H1 (cell line): ENCODE measurements around the gene ACAP3. TPM values are rescaled to one million over a fixed set of nuclear protein-coding genes. Genes with fewer than 3 reads are reported as not detected.
A peak's percentile ranks its signal among the peaks of the same experiment; 100 is the strongest.

Source experiments
- CTCF ChIA-PET: fragments of 300-600 bp; sonication (Branson Sonifier 250); formaldehyde crosslinking; loops from one replicate; lab custom pipeline; 2021; ENCODE audit not compliant: partially characterized antibody; lab: Charles Lee
- POLR2A ChIA-PET: fragments of 300-600 bp; sonication (Branson Sonifier 250); formaldehyde crosslinking; loops from one replicate; lab custom pipeline; 2021; ENCODE audit warnings: inconsistent platforms; ENCODE audit not compliant: partially characterized antibody; lab: Charles Lee
- DNase-seq, 2 experiments: peaks; one replicate each; pipeline versions ENCODE4 v3.0.0 to v3.0.0-alpha.2; 2010 to 2022; ENCODE audit warnings: low spot score in 2 of 2, low read depth in 1 of 2, mixed read lengths in 1 of 2
- FAIRE-seq: peaks from 2 replicates; lab custom pipeline; 2011; peaks lifted over from hg19 to GRCh38; lab: Jason Lieb, UNC
- H2AFZ ChIP-seq: 2 replicates; pipeline ENCODE4 v1.8.1; 2012; ENCODE audit warnings: low read length, inconsistent platforms
- H2AK5ac ChIP-seq: 2 replicates; pipeline ENCODE4 v1.6.1; 2013; ENCODE audit warnings: low read depth, low read length
- H2BK120ac ChIP-seq: replicated peaks from 2 replicates; pipeline ENCODE3; 2013; ENCODE audit warnings: low read depth, low read length, inconsistent platforms
- H2BK12ac ChIP-seq: 2 replicates; pipeline ENCODE4 v1.6.1; 2013; ENCODE audit warnings: low read depth, low read length
- H2BK15ac ChIP-seq: 2 replicates; pipeline ENCODE4 v1.6.1; 2013; ENCODE audit warnings: low read length
- H2BK20ac ChIP-seq: 2 replicates; pipeline ENCODE4 v1.6.1; 2013; ENCODE audit warnings: low read length
- H2BK5ac ChIP-seq: 2 replicates; pipeline ENCODE4 v1.6.1; 2013; ENCODE audit warnings: low read depth, low read length
- H3K14ac ChIP-seq: 2 replicates; pipeline ENCODE4 v1.6.1; 2013; ENCODE audit warnings: inconsistent platforms; ENCODE audit not compliant: insufficient read length
- H3K18ac ChIP-seq: 2 replicates; pipeline ENCODE4 v1.6.1; 2013; ENCODE audit warnings: low read length; ENCODE audit errors: extremely low read depth
- H3K23ac ChIP-seq: 2 replicates; pipeline ENCODE4 v1.6.1; 2013; ENCODE audit warnings: inconsistent platforms; ENCODE audit not compliant: insufficient read length
- H3K23me2 ChIP-seq: 2 replicates; pipeline ENCODE4 v1.6.1; 2013; ENCODE audit warnings: low read depth, low read length
- H3K27ac ChIP-seq: 2 replicates; pipeline ENCODE4 v1.6.1; 2011; ENCODE audit warnings: low read depth, low read length, inconsistent platforms
- H3K27me3 ChIP-seq, 4 experiments: replicated peaks in 1 of 4; 1 replicate in 1 of 4; 2 replicates in 3 of 4; pipeline versions ENCODE4 v1.6.1 to v1.8.1; 2011 to 2013; ENCODE audit warnings: low read length in 3 of 4, mild to moderate bottlenecking in 3 of 4, inconsistent platforms in 2 of 4, mixed read lengths in 2 of 4, moderate library complexity in 1 of 4; ENCODE audit not compliant: control insufficient read depth in 3 of 4, insufficient read depth in 3 of 4; ENCODE audit errors: extremely low read depth in 1 of 4
- H3K36me3 ChIP-seq, 4 experiments: 2 replicates each; pipeline versions ENCODE4 v1.6.1 to v1.8.1; 2011 to 2013; ENCODE audit warnings: mild to moderate bottlenecking in 4 of 4, low read length in 3 of 4, moderate library complexity in 2 of 4, control low read depth in 1 of 4, inconsistent platforms in 1 of 4; ENCODE audit not compliant: insufficient read depth in 4 of 4, control insufficient read depth in 2 of 4
- H3K4ac ChIP-seq: replicated peaks from 2 replicates; pipeline ENCODE3; 2013; ENCODE audit warnings: low read length, low read depth, mixed read lengths, inconsistent platforms; ENCODE audit not compliant: insufficient read length
- H3K4me1 ChIP-seq, 4 experiments: replicated peaks in 1 of 4; 1 replicate in 1 of 4; 2 replicates in 3 of 4; pipeline versions ENCODE4 v1.6.1 to v1.8.1; 2011 to 2013; ENCODE audit warnings: low read length in 3 of 4, inconsistent platforms in 2 of 4, mixed read lengths in 1 of 4; ENCODE audit not compliant: insufficient read depth in 4 of 4, control insufficient read depth in 3 of 4
- H3K4me2 ChIP-seq, 2 experiments: 2 replicates each; pipeline versions ENCODE4 v1.6.1 to v1.8.1; 2011 to 2013; ENCODE audit warnings: low read depth in 2 of 2, low read length in 2 of 2, control low read depth in 1 of 2, inconsistent platforms in 1 of 2, mild to moderate bottlenecking in 1 of 2; ENCODE audit not compliant: insufficient read depth in 1 of 2
- H3K4me3 ChIP-seq, 4 experiments: fragments of 200-600, 300-600 bp in 1 of 4; sonication (generic), shearing (Covaris generic), sonication (Bioruptor Twin) in 1 of 4; 2 replicates each; pipeline versions ENCODE4 v1.5.1 to v1.8.1; 2011 to 2016; ENCODE audit warnings: low read length in 4 of 4, low read depth in 3 of 4, control low read depth in 2 of 4, inconsistent platforms in 2 of 4, mild to moderate bottlenecking in 2 of 4, mixed read lengths in 1 of 4, moderate library complexity in 1 of 4; ENCODE audit not compliant: insufficient read depth in 2 of 4; ENCODE audit errors: extremely low read depth in 1 of 4
- H3K56ac ChIP-seq: replicated peaks from 2 replicates; pipeline ENCODE3; 2013; ENCODE audit warnings: low read depth, mild to moderate bottlenecking, mixed read lengths, low read length, inconsistent platforms; ENCODE audit not compliant: insufficient read length
- H3K79me1 ChIP-seq: 2 replicates; pipeline ENCODE4 v1.6.1; 2013; ENCODE audit warnings: low read depth, low read length, control low read depth
- H3K79me2 ChIP-seq, 2 experiments: 2 replicates each; pipeline versions ENCODE4 v1.6.1 to v1.8.1; 2012 to 2013; ENCODE audit warnings: low read length in 2 of 2, mild to moderate bottlenecking in 2 of 2, inconsistent platforms in 1 of 2; ENCODE audit not compliant: insufficient read depth in 2 of 2, control insufficient read depth in 1 of 2
- H3K9ac ChIP-seq, 4 experiments: replicated peaks in 1 of 4; 1 replicate in 1 of 4; 2 replicates in 3 of 4; pipeline versions ENCODE4 v1.6.1 to v1.8.1; 2011 to 2013; ENCODE audit warnings: low read depth in 3 of 4, low read length in 3 of 4, control low read depth in 2 of 4, mild to moderate bottlenecking in 2 of 4, moderate library complexity in 2 of 4, inconsistent platforms in 1 of 4; ENCODE audit errors: extremely low read depth in 1 of 4
- H3K9me3 ChIP-seq, 2 experiments: 2 replicates each; pipeline versions ENCODE4 v1.6.1 to v1.8.1; 2012 to 2013; ENCODE audit warnings: mild to moderate bottlenecking in 2 of 2, moderate library complexity in 2 of 2, control low read depth in 1 of 2, inconsistent platforms in 1 of 2, low read depth in 1 of 2, low read length in 1 of 2, mixed read lengths in 1 of 2; ENCODE audit not compliant: insufficient read depth in 2 of 2
- H4K20me1 ChIP-seq, 2 experiments: replicated peaks in 1 of 2; 2 replicates each; pipeline versions ENCODE3 to v1.8.1; 2011 to 2013; ENCODE audit warnings: inconsistent platforms in 2 of 2, low read length in 2 of 2, mild to moderate bottlenecking in 1 of 2; ENCODE audit not compliant: insufficient read depth in 2 of 2, control insufficient read depth in 1 of 2
- H4K5ac ChIP-seq: 2 replicates; pipeline ENCODE4 v1.6.1; 2013; ENCODE audit warnings: low read length, low read depth, mixed read lengths, inconsistent platforms; ENCODE audit not compliant: insufficient read length
- H4K8ac ChIP-seq: 2 replicates; pipeline ENCODE4 v1.8.0; 2013; ENCODE audit warnings: mild to moderate bottlenecking, moderate library complexity, low read length, inconsistent platforms; ENCODE audit not compliant: insufficient read depth; ENCODE audit errors: extremely low read depth
- H4K91ac ChIP-seq: replicated peaks from 2 replicates; pipeline ENCODE3; 2013; ENCODE audit warnings: low read length, mixed read lengths, inconsistent platforms; ENCODE audit not compliant: insufficient read length
- ASH2L ChIP-seq: fragments of 200-600, 300-600 bp; sonication (generic); IDR thresholded peaks from one replicate; pipeline ENCODE4 v1.7.1; 2017; ENCODE audit warnings: low read length
- CBX8 ChIP-seq: fragments of 300-800, 300-1000 bp; sonication (generic); IDR thresholded peaks from 2 replicates; pipeline ENCODE4 v1.7.1; 2016; ENCODE audit warnings: low read depth, low read length, borderline replicate concordance
- CEBPB ChIP-seq: IDR thresholded peaks from 2 replicates; pipeline ENCODE4 v1.6.1; 2012; ENCODE audit warnings: low read depth, low read length
- EP300 ChIP-seq, 2 experiments: IDR thresholded peaks; 1 replicate in 1 of 2; 2 replicates in 1 of 2; pipeline ENCODE4 v1.6.1; 2011 to 2012; ENCODE audit warnings: low read depth in 2 of 2, low read length in 2 of 2, mild to moderate bottlenecking in 2 of 2, borderline replicate concordance in 1 of 2, inconsistent platforms in 1 of 2, moderate library complexity in 1 of 2
- GABPA ChIP-seq: IDR thresholded peaks from 2 replicates; pipeline ENCODE4 v1.6.1; 2011; ENCODE audit warnings: mild to moderate bottlenecking, low read length, moderate library complexity, borderline replicate concordance; ENCODE audit not compliant: insufficient read depth
- KDM1A ChIP-seq: fragments of 200-600, 300-600 bp; sonication (generic); IDR thresholded peaks from 2 replicates; pipeline ENCODE4 v1.7.1; 2016; ENCODE audit warnings: mild to moderate bottlenecking, low read length, borderline replicate concordance
- SIX5 ChIP-seq: IDR thresholded peaks from 2 replicates; pipeline ENCODE4 v1.6.1; 2011; ENCODE audit warnings: mild to moderate bottlenecking, low read depth, low read length
- SP2 ChIP-seq: IDR thresholded peaks from 2 replicates; pipeline ENCODE4 v1.6.1; 2012; ENCODE audit warnings: mild to moderate bottlenecking, low read length, inconsistent platforms
- SP4 ChIP-seq: IDR thresholded peaks from 2 replicates; pipeline ENCODE4 v1.6.1; 2012; ENCODE audit warnings: low read length, inconsistent platforms
- TAF7 ChIP-seq: optimal IDR thresholded peaks from 2 replicates; pipeline ENCODE3; 2011; ENCODE audit warnings: low read depth, mild to moderate bottlenecking, inconsistent platforms, low read length, moderate library complexity, borderline replicate concordance
- TBP ChIP-seq: IDR thresholded peaks from 2 replicates; pipeline ENCODE4 v1.6.1; 2011; ENCODE audit warnings: low read depth, low read length, improper control_type of control experiment
- WGBS, 2 experiments: shearing (Covaris generic) in 1 of 2; methylation state at CpG; one replicate each; pipeline versions ENCODE4 v1.1.6 to v1.1.7; 2013 to 2015; ENCODE audit warnings: low lambda C conversion rate in 2 of 2, mixed read lengths in 2 of 2, inconsistent platforms in 1 of 2, low coverage in 1 of 2, missing lambda C conversion rate in 1 of 2; ENCODE audit not compliant: insufficient replicate concordance in 2 of 2, insufficient coverage in 1 of 2, insufficient read length in 1 of 2; ENCODE audit errors: extremely low coverage in 1 of 2, missing lambda C conversion rate in 1 of 2; 5-methylcytosine and 5-hydroxymethylcytosine counted together
- polyA plus RNA-seq, 7 experiments: library from polyadenylated mRNA; depleted of rRNA in 3 of 7; stranded (reverse) in 5 of 7; unstranded in 2 of 7; fragments of >200 nt in 5 of 7; fragments of 200-250 nt in 2 of 7; gene quantifications; 1 replicate in 5 of 7; 2 replicates in 1 of 7; 4 replicates in 1 of 7; pipeline versions ENCODE4 v1.2.1 to v1.2.3, GENCODE V29; 2011 to 2013; ENCODE audit warnings: missing spikeins in 2 of 7, mixed read lengths in 2 of 7
- total RNA-seq: library from RNA; stranded (reverse); fragmentation: NEBNext Ultra II Directional; extraction: Animal tissue kit (Norgen Biotek cat#: 25700); gene quantifications from 2 replicates; pipeline ENCODE4 v1.2.1, GENCODE V29; 2021
- TF ChIP-seq, protein P1 (sequence below): IDR thresholded peaks from 2 replicates; pipeline ENCODE4 v1.6.1; 2012; ENCODE audit warnings: inconsistent platforms

ACAP3 gene
- total and polyA plus RNA-seq, 2 of the 8 experiments (the other 6 are each of a cell fraction or from before 2014, with no cell fraction given): 14.8 to 28.3 TPM

DNA sequence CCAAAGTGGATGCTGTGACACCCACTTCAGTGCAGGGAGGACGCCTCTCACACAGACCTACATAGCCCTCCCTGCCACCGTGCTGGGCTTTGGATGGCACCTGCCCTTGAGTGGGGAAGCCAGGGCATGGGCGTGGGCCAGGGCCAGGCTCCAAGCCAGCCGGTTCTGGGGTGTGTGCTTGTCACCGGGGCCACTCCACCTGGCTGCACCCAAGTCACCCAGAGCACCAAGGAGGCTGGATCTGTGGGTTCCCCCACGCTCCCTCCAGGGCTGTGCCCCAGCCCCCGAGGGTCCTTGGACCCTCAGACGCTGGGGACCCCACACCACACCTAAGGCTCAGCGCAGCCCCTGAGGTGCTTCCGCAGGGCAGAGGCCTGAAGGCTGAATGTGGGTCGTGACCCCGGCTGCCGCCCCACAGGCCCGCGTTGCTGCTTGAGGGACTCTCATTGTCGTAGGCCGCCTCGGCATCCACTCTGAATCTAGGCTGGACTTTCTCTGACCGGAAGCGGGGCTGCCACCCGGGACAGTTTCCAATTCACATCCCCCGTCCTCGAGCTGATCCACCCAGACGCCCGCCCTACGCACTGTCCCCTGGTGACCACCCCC, 49.2 kb upstream of the ACAP3 start:
- no peak overlapping the region for H3K27ac ChIP-seq
- FAIRE-seq: no peak
- POLR2A ChIA-PET: interaction anchor here (1.2 to 4.0 kb wide), 5 partner anchors 14 to 64 kb away, joined by 3 to 19 read pairs (median 4); partner anchors contain the start of genes ANKRD65, AURKAIP1, CCNL2 and MRPL20
- H3K36me3 ChIP-seq: no peaks in the 10 kb centered on the region
- peaks cover 9 to 17% (median 14%) of the 10 kb centered on the region in 4 experiments for H3K27me3 ChIP-seq
- H3K56ac ChIP-seq: no peak overlapping the region
- peak overlapping the region; percentile 7; the same call in 1 of the 2 replicates for H2BK20ac ChIP-seq
- peak overlapping the region; percentile 73 for H4K91ac ChIP-seq
- no peaks in the 10 kb centered on the region for H3K79me1 ChIP-seq
- peak overlapping the region; percentile 50; the same call in 1 of the 2 replicates for H2BK12ac ChIP-seq
- 95% methylated on average over 23 of the region's 26 CpGs; no CpG with 5 or more reads in 1 of the 2 experiments for WGBS, 2 experiments
- H2BK5ac ChIP-seq: 0 out of 2 replicates have a peak overlapping the region, but pooled peaks have one; percentile 24
- no peak overlapping the region for H3K9ac ChIP-seq
- no peak overlapping the region for H3K4me3 ChIP-seq
- no peak overlapping the region for H2BK120ac ChIP-seq
- peaks cover 2 to 48% (median 34%) of the 10 kb centered on the region in 4 experiments for H3K4me1 ChIP-seq
- no peaks in the 10 kb centered on the region for H3K9me3 ChIP-seq
- no peak overlapping the region for H4K5ac ChIP-seq
- no peak overlapping the region for H4K8ac ChIP-seq
- TF ChIP-seq CBX8 (no peak), KDM1A (no peak), EP300 (IDR thresholded peaks at IDR 0.05; ENCODE audit: borderline replicate concordance in 1 of 2, low read depth in 2 of 2, low read length in 2 of 2) (no peak), TAF7 (no peak), SP2 (no peak), GABPA (no peak), SP4 (no peak), CEBPB (no peak), ASH2L (no peak), SIX5 (no peak), TBP (no peak)
- TF ChIP-seq, protein P1, sequence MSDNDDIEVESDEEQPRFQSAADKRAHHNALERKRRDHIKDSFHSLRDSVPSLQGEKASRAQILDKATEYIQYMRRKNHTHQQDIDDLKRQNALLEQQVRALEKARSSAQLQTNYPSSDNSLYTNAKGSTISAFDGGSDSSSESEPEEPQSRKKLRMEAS: no peak
- peaks cover 14% of the 10 kb centered on the region for H3K23me2 ChIP-seq
- no peak overlapping the region for H3K23ac ChIP-seq
- CTCF ChIA-PET: interaction anchor here (1.1 to 2.9 kb wide), 3 partner anchors 12 to 46 kb away, joined by 3 to 18 read pairs (median 3); no protein-coding TSS in a partner anchor
- H3K79me2 ChIP-seq: no peaks in the 10 kb centered on the region
- no peak overlapping the region for H3K18ac ChIP-seq
- H2BK15ac ChIP-seq: no peak overlapping the region
- no peak overlapping the region for H3K4me2 ChIP-seq
- no peak overlapping the region for H2AFZ ChIP-seq
- no peak overlapping the region for H3K4ac ChIP-seq
- H2AK5ac ChIP-seq: peak overlapping the region; percentile 53; the same call in 1 of the 2 replicates
- no peak for DNase-seq
- H3K14ac ChIP-seq: no peak overlapping the region
- H4K20me1 ChIP-seq: peaks cover 0 to 3% of the 10 kb centered on the region in 2 experiments
